HG02885 (cell line): ENCODE data around the gene KRTAP13-3.

ENCODE experiments used
- ATAC-seq: cut with Tn5 transposase; IDR thresholded peaks from one replicate; pipeline ENCODE4 v1.9.1; 2021; ENCODE audit warnings: mild to moderate bottlenecking; ENCODE audit not compliant: unreplicated experiment, poor library complexity

Gene KRTAP13-3, protein sequence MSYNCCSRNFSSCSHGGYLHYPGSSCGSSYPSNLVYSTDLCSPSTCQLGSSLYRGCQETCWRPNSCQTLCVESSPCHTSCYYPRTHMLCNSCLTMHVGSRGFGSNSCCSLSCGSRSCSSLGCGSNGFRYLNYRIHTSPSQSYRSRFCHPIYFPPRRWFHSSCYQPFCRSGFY

DNA sequence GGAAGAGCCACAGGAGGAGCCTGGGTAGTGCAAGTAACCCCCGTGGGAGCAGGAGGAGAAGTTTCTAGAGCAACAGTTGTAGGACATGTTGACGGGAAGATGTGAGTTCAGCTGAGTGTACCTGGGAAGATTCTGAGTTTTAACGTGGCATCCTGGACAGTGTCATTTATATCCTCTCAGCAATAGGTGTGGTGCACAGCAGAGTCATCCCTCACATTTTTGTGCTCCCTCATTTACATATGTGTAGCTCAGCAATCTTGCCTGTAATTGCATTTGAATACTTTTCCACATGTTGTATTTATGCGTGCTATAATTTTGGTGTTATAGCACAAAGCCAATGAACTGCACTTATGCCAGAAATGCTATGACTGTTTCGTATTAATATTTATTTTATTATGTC, at the start of gene KRTAP13-3:
Gene KRTAP13-3, minus strand, starts transcription at position 101 of the 400 bp plus-strand sequence. Its CDS starts 14 bp downstream, at position 87.
- ATAC-seq = no peak

DNA sequence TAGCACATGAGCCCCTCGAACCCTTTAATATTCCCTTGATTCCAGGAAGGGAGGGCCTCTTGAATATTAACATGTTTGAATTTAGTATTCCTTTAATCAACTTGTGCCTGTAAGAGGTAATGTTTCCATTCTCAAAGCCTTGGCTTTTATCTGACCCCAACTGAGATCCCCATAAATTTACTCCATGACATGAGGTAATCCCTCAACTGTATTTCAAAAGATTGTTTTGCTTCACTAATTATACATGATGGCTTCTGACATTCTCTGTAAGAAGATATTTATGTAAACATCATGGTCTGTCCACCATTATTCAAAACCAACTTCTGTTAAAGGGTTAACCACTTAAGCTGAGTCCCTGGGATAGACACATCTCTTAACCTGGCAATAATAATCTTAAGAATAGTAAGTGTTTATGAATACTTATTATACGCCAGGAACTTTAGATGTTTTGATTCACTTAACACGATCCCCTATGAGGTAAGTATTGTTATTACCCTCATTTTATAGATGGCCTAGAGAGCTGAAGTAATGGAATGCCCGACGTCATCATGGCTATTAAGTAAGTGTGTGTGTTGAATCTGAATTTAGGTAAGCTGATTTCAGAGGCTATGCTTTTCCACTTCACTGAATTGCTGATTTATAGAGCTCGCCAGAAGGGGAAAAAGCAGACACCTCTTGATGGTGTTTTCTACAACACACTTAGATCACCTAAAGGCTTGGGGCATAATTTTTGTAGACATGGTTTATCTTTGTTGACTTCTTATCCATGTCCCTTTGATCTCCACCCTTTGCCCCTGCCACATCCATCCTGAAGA, 43.4 kb upstream of the KRTAP13-3 start:
- ATAC-seq = no peak

DNA sequence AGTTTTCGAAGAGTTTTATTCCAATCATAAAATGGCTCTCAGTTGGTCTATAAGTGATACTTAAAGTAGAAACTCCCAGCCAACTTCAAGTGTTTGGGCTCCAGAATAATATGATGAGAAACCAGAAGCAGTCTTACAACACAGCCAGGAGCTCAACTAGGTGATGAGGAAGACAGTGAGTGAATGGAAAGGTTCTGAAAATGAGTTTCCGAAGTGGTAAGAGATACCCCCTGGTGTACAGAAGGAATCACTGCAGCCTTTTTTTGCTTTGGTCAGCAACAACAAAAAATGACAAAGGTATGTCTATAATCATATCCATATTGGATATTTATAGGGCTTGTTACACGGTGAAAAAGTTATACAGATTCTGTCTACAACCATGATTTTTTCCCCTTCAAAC, 38.0 kb upstream of the KRTAP13-3 start:
- no peak for ATAC-seq

DNA sequence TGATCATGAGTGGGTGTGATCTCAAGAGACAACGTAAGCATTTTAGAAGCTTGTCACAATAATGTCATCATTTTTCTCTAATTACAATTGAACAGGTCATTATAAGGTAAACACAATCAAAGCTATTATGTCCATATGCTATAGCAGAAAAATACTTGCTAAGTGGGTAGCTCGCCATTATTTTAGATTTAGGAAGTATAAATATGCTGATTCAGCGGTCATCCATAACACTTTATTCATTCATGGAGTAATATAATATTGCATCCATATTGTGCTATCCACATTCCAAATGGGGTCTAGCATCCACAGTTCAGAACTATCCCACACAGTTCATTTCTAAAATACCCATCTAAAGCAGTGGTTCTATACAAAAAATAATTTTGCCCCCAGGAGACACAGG, 22.8 kb upstream of the KRTAP13-3 start:
- ATAC-seq = no peak

DNA sequence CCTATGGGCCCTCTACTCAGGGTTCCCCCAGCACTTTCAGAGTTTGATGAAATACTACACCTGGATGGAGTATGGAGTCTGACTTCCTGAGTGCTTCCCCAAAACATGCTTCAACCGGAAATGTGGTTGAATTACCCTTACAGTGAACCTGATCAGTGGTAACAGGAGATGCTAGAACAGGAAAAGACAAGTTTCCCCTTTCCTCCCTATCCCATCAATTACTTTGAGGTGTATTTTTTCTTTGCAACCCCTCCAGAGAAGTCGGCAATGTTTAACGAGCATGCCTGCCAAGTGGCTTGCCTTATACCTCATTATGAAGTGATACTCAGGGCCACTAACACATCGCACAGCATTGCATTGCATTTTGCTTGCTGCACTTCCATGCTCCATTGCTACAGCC, 21.3 kb upstream of the KRTAP13-3 start:
- ATAC-seq = no peak

DNA sequence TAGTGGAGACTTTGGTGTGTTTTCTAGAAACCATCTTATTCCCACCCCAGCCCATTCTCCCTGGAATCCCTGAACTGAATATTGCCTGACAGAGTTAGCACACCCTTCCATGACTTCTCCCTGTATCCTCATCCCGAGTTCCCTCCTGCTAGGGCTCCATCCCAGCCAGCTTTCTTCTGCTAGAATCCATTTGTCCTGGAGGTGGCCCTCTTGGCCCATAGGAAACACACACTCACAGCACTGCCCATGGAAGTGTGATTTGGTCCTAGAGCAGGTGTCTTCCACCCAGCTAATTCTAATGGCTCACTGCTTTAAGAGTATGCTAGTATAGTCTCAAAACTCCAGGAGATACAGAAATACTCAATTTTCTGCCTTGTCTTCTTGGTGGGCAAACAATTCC, 18.5 kb upstream of the KRTAP13-3 start:
- ATAC-seq = no peak

DNA sequence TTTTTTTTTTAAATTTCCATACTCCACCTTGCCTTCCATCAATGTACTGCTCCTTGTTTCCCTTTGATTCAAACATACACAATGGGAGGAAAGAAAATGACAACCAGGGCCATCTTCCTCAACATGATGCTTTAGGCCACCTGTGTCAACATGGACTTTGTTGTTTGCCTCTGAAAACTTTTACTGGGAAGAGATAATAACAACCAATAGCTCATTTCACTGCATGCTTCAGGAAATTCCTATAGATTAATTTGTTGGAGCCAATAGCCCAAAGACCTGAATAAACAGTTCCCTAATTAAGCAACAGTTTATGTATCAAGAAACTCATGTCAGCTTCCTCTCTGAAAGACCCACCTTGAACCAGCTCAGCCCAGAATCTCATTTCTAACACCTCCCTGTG, 17.5 kb upstream of the KRTAP13-3 start:
- ATAC-seq = no peak

DNA sequence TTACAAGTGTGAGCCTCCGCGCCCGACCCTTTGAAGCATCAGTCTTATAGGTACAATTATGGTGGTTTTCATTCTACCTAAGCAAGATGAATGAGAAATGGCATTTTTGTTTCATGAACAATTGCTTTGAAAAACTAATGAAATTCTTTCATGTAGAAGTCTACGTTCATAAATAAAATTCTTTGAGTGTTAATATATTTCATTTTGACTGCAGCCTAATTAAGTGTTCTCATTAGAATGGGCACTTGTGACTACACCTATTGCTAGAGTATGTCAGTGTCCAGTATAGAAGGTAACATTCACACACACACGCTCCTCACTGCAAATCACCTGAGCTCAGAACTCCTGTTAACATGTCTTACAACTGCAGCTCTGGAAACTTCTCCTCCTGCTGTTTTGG, 14.2 kb upstream of the KRTAP13-3 start, which contains the start of gene KRTAP15-1:
Gene KRTAP15-1, plus strand, starts transcription at position 301 of the 400 bp plus-strand sequence. Its CDS starts 53 bp downstream, at position 354.
- ATAC-seq = no peak

DNA sequence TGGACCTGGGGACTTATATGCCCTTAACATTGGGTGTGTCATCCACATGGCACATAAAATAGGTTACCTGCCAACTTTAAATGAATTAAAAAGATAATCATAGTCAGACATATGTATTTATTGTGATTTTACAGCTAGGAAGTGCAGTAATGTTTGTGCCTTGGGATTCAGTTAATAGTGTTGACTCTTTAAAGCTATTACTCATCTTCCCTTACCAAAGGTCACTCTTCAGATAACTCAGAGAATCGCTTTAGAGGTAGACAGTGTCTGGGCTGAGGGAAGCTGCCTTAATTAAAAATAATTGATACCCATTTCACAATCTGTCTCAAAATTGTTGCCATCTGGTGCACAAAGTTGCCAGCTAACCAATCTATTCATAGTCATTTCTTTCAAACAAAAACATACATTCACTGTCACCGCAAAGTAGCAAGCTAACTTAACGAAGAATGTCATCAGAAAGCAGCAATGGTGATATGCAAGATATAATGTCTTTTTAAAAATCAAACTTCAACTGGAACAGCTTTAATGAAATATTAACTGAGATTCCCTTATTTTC, 11.4 kb upstream of the KRTAP13-3 start:
- ATAC-seq = no peak

DNA sequence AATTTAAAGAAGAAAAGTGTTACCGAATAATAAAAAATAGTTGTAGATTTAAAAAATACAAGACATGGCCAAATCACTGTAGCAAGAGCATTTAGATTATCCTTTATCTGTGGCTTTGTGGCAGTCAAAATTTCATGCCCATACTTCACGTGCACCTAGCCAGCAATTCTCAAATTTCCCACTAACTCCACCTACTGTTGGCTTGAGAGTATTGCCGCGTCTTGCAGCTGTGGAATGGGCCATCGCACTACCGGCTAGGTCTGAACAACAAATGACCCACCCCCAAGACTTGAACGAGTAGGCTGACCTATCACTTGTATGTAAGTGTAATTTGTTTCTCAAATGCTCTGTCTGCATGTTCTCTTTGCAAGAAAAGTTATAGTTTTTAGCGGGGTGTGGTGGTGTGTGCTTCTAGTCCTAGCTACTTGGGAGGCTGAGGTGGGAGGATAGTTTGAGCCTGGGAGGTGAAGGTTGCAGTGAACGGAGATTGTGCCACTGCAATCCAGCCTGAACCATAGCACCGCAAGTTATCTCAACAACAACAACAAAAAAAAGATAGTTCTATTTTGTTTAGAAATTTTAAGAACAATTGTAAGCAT, 8.4 kb upstream of the KRTAP13-3 start:
- peak; percentile 69 for ATAC-seq

DNA sequence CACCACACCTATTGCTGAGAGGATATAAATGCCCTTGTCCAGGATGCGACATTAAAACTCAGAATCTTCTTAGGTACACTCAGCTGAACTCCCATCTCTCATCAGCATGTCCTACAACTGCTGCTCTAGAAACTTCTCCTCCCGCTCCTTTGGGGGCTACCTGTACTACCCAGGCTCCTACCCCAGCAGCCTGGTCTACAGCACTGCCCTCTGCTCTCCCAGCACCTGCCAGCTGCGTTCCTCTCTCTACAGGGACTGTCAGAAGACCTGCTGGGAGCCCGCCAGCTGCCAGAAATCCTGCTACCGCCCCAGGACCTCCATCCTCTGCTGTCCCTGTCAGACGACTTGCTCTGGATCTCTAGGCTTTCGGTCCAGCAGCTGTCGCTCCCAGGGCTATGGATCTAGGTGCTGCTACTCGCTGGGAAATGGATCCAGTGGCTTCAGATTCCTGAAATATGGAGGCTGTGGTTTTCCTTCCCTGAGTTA, 4.5 kb upstream of the KRTAP13-3 start, which contains the start of gene KRTAP13-4:
Gene KRTAP13-4, plus strand, starts transcription at position 51 of the 486 bp plus-strand sequence. Its CDS starts 56 bp downstream, at position 107.
- ATAC-seq = no peak

DNA sequence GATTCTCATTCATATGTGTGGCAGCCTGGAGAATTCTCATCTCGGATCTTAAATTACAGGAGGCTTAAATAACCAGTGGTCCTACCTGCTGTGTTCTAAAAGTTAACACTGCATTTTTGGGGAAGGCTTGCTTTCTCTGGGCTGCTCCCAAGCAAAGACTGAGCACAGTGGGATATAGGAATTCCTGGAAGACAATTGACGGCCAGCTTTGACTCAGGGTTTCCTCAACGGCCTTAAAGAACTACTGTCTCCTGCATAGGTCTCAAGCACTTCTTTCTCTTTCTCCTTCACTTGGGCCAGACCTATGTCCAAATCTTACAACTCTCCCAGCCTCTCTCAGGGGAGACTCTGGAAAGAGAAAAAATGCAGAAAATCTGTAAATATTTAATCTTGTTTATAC, 1.0 kb upstream of the KRTAP13-3 start:
- no peak for ATAC-seq

DNA sequence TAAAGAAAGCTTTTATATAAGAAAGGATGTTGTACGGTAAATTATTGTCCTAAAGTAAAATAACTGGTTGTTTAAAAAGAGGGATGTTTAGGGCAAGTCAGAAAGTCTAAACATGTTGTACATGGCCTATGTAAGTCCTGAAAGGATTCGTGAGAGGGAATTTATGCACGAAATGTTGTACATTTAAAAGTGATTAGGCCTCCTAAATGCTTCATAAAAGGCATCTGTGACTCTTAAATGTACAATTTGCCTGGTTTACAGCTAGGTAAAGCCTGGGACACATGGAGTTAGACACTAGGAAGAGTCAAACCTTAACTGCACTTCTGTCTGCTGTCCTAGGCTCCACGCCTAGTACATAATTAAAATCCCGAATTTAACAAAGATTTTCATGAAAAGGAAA, 9.7 kb downstream of the KRTAP13-3 start:
- no peak for ATAC-seq

DNA sequence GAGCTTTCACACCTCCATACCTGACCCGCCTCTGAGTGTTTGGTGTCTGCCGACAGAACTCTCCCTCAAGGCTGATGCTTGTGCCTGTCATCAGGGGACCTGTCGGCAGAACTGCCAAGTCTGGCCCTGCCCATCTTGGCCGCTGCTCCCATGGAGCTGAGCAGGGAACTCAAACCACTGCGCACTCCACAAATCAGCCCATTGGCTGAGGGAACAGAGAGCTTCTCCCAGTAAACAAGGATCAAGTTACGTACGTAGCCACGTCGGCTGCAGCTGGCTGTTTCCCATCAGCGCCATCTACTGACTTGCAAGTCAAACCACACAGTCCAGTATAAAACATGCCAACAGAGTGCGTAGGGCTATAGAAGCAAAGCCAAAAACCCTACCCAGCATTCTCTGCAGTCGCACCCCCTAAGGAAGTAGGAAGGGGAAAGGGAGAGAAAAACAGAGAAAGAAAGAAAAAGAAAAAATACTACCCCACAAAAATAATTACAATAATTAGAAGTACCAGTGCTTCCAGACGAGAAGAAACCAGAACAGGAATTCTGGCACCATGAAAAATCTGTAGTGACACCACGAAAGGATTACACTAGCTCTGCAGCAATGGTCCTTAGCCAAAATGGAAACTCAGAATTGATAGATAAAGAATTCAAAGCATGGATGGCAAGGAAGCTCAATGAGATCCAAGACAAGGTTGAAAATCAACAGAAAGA, 16.8 kb downstream of the KRTAP13-3 start:
- no peak for ATAC-seq

DNA sequence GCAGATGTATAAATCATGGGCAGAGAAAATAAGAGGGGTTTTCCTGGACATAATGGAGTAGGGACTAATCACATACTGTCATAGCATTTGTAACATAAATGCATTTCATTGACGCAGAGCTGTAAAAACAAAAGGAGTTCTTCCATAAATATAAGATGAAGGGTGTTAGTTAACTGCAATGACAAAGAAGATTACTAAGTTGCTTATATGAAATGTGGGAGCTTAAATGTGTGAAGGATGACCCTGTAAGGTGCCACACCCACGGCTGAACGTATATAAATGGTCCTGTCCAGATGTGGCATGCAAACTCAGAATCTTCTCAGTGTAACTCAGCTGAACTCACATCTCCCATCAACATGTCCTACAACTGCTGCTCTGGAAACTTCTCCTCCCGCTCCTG, 30.0 kb downstream of the KRTAP13-3 start, which contains the start of gene KRTAP13-1:
Gene KRTAP13-1, plus strand, starts transcription at position 301 of the 400 bp plus-strand sequence. Its CDS starts 56 bp downstream, at position 357.
- ATAC-seq = no peak

DNA sequence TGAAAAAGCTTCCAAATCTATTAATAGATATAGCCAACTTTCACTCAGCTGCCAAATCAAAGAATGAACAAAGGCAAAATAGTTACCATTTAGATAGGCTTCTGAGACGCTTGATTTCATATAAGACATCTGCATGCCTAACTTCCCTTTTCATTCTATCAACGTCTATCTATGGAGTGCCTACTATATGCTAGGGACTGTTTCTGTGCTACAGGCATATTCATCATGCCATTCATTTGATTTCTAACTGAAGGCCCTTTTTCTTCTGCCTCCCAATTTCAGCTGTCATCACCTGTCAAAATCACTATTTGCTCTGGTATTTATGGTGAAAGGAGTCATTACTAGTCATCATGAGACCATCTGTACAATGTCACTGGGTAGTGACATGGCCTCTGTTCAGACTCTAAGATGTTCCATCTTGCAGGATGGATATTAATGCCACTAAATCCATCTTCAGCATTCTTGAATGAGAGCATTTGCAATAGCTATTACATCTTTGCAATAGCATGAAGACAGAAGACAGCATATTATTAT, 34.2 kb downstream of the KRTAP13-3 start:
- no peak for ATAC-seq

DNA sequence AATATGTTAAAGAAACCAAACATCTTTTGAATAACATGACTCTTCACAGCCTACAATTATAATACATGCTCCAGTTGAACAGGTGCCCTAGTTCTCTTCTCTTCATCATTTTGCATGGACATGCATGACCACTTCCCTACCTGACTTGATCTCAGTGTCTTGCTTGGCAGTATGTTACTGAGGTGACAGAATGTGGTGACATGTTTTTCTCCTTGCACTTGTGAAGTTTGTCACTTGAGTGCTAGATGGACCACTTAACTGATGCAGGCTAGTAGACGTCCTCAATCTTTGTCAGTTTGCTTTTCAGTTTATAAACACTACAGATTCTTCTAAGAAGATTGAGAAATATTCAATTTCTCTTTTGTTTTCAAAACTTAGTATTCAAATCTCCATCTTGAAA, 43.5 kb downstream of the KRTAP13-3 start:
- no peak for ATAC-seq
